Measurements from ENCODE around the gene YIPF3.
"Not testable (repeated sequence)": the region's sequence is repeated elsewhere in the genome, so short reads cannot be mapped to it uniquely, and the experiment has no call there.

- TF ChIP-seq CTCF (conservative IDR thresholded peaks at IDR 0.05; ENCODE audit: low read length); EZH2phosphoT487 (IDR thresholded peaks at IDR 0.05; ENCODE audit: borderline replicate concordance): not testable (repeated sequence)
These were observed 22.7 kb upstream of the YIPF3 start for GRCh38 chr6:43539409-43539808.

Measured in Loucy (cell line).